ENCODE results near the gene GPC6.

- peak; percentile 68 for TF ChIP-seq CTCF (IDR thresholded peaks at IDR 0.05; ENCODE audit: poor library complexity)
- no peak for TF ChIP-seq EZH2 (IDR thresholded peaks at IDR 0.05; ENCODE audit: borderline replicate concordance)
These were observed 1209.1 kb downstream of the GPC6 start for GRCh38 chr13:94435604-94436226.
